NCI-H2227 (cell line): Measurements from ENCODE around the gene KRTAP5-7.
"Not testable (repeated sequence)": the region's sequence is repeated elsewhere in the genome, so short reads cannot be mapped to it uniquely, and the experiment has no call there.

Source experiments
- DNase-seq: peaks from one replicate; lab custom pipeline; 2025; ENCODE audit not compliant: unreplicated experiment; lab: John Stamatoyannopoulos, UW

KRTAP5-7 gene

DNA sequence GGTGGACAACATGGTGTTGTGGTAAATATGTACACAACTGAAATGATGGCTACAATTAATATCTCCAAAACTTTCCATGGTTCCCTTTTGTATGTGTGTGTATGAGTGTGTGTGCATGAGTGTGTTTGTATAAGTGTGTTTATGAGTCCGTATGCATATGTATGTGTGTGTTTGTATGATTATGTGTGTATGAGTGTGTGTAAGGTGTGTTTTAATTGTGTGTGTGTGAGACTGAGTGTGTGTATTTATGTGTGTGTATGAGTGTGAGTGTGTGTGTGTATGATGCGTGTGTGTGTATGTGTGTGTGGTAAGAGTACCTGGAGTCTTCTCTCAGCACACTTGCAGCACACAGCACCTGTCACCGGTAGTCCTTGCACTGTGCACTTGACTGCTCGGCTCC, 29.0 kb downstream of the KRTAP5-7 start:
- no peak for DNase-seq

- DNase-seq, result no peak
Observed at GRCh38 chr11:71557257-71557656, 30.2 kb downstream of the KRTAP5-7 start.

- no peak for DNase-seq
Observed at GRCh38 chr11:71558996-71559395, 31.9 kb downstream of the KRTAP5-7 start.

- DNase-seq, result no peak
Observed at GRCh38 chr11:71562120-71562519, 35.1 kb downstream of the KRTAP5-7 start.

GRCh38 chr11:71563406-71563805, 36.3 kb downstream of the KRTAP5-7 start:
- no peak for DNase-seq

DNA sequence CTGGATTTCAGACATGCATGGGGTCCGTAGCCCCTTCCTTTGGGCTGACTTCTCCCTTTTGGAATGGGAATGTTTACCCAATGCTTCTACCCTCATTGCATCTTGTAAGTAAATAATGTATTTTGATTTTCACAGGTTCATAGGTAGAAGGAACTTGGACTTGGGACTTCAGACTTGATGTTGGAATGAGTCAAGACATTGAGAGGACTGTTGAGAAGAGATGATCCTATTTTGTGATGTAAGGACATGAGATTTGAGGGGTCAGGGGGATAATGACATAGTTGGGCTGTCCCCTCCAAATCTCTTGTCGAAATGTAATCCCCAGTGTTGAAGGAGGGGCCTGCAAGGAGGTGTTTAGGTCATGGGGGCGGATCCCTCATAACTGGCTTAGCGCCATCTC, 37.4 kb downstream of the KRTAP5-7 start:
- no peak for DNase-seq

DNA sequence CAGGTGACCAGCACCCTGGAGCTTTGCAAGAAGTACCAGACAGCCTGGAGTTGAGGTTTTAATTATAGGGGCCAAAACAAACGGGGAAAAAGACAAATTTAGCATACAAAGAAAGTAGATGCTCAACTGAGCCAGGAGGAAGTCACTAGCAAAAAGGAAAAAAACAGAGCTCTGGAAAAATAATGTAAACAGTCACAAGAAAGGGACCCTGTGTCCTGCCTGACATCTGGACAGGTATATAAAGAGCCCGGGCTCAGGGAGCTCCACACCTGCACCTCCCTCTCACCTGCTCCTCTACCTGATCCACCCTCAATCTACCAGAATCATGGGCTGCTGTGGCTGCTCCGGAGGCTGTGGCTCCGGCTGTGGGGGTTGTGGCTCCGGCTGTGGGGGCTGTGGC, 38.2 kb downstream of the KRTAP5-7 start, which contains the start of gene KRTAP5-10:
KRTAP5-10 (plus strand) TSS at position 301 of the 400 bp plus-strand sequence; CDS start at position 326, 25 bp downstream.
- DNase-seq, result no peak

DNA sequence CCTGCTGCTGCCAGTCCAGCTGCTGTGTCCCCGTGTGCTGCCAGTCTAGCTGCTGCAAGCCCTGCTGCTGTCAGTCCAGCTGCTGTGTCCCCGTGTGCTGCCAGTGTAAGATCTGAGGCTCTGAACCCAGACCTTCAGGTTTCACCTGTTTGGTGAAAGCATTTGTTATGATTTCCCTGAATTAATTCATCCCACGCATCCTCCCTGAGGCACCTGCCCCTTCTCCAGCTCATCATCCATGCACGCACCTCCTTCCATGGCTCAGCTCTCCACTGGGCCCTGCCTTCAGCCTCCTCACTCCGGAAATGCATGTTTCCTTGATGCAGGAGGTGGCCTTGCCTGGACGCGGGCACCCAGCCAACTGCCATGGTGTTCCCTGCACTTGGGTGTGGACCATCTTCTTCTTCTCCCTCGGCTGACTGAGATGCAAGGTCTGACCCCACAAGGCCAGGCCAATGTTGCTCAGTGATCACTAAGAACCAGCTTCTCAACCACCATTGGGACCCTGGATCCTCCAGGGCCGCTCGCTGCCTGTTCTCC, 39.1 kb downstream of the KRTAP5-7 start:
- DNase-seq, result no peak

DNA sequence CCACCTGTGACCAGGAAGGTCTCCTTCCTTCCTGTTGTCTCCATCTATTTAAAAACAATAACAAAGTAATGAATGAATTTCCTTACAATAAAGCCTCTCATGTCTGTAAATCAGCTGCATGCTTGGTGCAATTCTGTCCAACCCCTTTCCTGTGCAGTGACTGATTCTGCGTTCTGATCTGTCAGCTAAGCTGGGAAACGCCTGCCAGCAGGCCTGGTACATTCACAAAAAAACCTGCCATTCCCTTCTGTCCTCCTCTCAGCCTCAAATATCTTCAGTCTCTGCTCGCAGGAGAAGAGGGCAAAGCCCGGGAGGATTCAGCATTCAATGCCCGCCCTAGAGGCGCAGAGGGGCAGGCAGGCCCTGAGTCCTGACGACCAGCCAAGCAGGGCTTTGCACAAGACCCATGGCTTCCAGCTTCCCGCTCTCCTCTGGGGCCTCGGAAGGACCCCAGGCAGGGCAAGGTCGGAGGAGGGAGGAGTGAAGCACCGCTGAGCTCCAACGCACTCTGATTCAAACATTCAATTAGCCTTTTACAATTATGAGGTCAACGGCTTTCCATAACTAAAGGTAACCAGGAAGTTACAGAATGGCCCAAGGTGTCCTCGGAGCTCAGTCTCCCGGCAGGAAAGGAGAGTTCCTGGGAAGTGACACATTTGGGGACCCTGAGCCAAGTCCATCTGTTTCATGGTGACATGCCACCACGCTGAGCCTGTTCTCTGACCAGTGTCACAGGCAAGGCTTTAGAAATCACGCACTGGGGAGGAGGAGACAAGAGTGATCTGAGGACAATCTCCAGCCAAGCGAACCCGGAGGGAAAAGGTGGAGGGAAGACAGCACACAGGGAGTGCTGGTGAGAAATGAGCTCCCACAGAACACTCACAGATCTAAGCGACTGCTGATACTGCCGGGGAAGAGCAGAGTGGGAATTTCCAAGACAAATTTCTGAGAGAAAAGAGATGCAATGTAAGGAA, 39.8 kb downstream of the KRTAP5-7 start:
- DNase-seq, result not testable (repeated sequence)

- DNase-seq, result not testable (repeated sequence)
Observed at GRCh38 chr11:71567633-71568032, 40.6 kb downstream of the KRTAP5-7 start.

DNA sequence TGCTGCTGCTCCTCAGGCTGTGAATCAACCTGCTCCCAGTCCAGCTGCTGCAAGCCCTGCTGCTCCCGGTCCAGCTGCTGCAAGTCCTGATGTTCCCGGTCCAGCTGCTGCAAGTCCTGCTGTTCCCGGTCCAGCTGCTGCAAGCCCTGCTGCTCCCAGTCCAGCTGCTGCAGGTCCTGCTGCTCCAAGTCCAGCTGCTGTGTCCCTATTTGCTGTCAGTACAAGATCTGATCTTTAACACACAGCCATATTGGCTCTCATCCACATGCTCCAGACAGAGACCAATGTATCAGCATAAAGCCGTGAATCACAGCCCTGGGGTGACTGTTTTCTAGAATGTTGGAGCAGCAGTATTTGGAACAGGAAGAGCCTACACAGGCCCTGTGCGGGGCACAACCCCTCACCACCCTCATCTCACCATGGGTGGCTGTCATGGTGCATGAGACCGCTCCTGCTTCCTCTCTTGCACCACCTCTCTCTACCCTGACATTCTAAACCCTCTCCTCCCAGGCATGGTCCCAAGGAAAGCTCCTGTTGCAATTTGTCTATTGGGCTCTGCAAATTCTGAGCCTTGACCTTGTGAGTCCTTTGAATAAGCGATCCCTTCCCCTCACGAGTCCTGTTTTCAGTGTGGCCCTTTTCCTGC, 41.8 kb downstream of the KRTAP5-7 start:
- no peak for DNase-seq

DNA sequence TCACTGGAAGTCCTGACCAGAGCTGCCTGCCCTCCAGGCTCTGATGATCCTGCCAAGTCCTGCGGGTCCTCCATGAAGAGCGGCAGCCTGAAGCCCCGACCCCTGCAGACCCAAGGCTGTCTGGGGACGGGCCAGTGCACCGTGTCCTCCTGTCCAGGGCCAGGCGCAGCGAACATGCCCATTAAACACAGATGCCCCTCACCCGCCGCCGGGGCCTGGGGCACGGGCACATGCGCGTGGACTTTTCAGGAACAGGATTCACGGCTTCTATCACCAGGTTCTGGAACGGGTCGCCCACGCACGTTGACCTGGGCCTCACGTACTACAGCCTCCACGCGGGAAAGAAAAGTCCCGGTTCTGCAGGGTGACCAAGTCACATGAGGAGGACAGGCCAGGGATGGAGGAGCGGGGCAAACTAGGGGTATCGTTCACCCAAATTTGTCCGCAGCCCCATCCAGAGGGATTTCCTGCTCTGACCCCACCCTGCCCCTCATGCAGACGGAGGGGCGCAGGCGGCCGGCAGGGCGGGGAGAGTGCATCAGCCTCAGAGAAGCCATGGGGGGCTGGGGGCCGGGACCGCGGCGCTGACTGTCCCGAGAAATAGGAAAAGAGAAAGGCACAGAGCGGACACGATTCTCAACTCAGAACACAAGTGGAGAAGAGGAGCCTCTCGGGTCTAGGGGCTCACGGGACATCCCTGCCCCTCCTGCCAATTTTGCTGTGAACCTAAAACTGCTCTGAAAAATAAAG, 44.2 kb downstream of the KRTAP5-7 start:
- not testable (repeated sequence) for DNase-seq

DNA sequence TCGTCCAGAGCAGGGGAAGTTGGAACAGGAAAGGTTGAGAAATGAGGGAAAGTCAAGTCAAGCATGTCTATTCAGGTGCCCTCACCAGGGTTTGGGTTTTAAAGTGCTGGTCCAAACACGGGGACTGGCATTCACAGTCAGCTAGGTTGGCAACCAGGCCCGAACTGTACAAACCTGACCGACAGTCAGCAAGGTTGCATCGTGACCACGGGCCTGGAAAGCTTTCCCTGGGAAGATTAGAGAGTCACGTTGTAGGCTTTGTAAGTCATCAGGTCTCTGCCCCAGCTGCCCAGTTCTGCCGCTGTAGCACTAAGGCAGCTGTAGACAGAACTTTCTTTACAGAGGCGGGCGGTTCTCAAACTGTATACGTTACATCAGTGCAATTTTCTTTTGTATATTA, 45.7 kb downstream of the KRTAP5-7 start:
- DNase-seq, result no peak

DNA sequence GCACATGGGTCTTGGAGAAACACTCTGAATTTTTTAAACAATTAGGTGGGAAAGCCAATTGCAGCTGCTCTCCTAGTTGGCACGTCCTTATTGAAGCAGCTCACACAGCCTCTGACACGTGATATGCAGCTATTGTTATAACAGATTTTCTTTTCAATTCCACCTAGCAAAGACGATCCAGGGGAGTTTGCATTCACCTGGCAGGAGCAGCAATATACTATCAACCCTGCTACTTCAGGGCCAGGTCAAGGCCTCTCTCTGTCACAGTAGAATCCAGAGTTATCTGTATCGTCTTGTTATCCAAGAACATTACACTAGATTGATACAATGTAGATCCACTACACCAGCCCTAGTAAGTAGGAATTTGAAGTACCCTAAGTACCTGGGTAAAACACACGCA, 47.4 kb downstream of the KRTAP5-7 start:
- no peak for DNase-seq

- DNase-seq, result no peak
Observed at GRCh38 chr11:71575723-71576424, 48.8 kb downstream of the KRTAP5-7 start.

- DNase-seq, result not testable (repeated sequence)
Observed at GRCh38 chr11:71576688-71577465, 49.8 kb downstream of the KRTAP5-7 start.

DNA sequence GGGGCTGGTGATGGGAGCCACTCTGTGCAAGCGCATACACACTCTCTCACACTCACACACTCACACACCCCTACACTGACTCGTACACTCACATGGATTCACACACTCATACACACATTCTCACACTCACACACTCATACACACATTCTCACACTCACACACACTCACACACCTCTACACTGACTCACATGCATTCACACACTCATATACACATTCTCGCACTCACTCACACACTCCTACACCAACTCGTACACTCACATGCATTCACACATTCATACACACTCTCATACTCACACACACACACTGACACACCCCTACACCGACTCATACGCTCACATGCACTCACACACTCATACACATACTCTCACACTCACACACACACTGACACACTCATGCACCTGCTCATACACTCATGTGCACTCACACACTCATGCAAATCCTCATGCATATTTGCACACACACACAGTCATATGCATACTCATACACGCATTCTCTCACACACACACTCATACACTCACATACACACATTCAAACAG, 50.5 kb downstream of the KRTAP5-7 start:
- DNase-seq, result no peak
